ENCODE measurements around the gene BRD7. TPM values are rescaled to one million over a fixed set of nuclear protein-coding genes. Genes with fewer than 3 reads are reported as not detected.

Gene BRD7
- total and polyA plus RNA-seq, 2 of the 13 experiments (the other 11 are each of a cell fraction or from before 2014, with no cell fraction given) = 82.3 to 149 TPM

DNA sequence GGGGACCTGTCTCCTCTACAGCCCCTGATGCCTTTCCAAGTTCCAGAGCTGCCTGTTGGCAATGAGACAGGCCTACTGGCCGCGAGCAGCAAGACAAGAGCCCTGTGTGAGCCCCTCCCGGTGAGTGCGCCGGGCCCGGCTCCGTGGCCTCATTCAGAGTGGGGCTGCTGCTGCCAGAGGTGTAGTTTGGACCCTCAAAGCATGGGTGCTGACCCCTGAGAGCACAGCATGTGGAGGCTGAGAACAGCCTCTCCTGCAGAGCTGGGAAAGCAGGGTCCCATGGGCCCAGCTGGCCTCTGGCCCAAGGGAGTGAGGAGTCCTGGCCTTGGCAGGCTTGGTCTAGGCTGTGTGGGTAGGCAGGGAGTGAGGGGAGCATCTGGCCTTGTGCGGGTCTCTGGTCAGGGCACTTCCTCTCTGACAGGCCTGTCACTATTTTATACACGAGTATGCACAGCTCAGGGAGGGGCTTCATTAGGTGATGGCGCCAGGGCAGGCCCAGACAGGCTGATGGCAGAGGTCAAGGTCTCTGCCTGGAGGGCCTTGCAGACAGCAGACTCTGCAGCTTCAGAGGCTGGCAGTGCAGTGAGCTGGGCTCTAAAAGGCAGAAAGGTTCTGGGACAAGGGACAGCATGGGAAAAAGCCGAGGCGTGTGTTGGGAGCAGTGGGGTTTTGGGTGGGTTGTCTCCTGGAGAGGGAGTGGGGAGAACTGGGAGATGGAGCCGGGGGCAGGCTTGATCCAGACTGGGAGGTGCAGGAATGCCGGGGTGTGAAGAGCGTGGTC is 59.1 kb downstream of the BRD7 start (continued):
- TF ChIP-seq ZNF75D (CRISPR knock-in tag; IDR thresholded peaks at IDR 0.05; ENCODE audit: borderline replicate concordance) = no peak
- TF ChIP-seq ZC3H13 (CRISPR knock-in tag; IDR thresholded peaks at IDR 0.05) = no peak
- TF ChIP-seq ZNF788 (CRISPR knock-in tag; IDR thresholded peaks at IDR 0.05; ENCODE audit: borderline replicate concordance) = peak; percentile 62; the same call in 1 of the 2 replicates
- peak; percentile 33 for TF ChIP-seq PHF8 (CRISPR knock-in tag; IDR thresholded peaks at IDR 0.05)
- no peak for TF ChIP-seq ZNF7 (CRISPR knock-in tag; IDR thresholded peaks at IDR 0.05)
- no peak for TF ChIP-seq SETDB1 (CRISPR knock-in tag; IDR thresholded peaks at IDR 0.05; ENCODE audit: borderline replicate concordance)
- TF ChIP-seq, protein P1, sequence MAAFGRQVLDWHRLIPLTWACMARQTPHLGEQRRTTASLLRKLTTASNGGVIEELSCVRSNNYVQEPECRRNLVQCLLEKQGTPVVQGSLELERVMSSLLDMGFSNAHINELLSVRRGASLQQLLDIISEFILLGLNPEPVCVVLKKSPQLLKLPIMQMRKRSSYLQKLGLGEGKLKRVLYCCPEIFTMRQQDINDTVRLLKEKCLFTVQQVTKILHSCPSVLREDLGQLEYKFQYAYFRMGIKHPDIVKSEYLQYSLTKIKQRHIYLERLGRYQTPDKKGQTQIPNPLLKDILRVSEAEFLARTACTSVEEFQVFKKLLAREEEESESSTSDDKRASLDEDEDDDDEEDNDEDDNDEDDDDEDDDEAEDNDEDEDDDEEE (CRISPR knock-in tag; IDR thresholded peaks at IDR 0.05) = 0 out of 2 replicates have a peak, but pooled peaks have one; percentile 39
- TF ChIP-seq ZNF768 (CRISPR knock-in tag; IDR thresholded peaks at IDR 0.05) = peak; percentile 69; the same call in 1 of the 2 replicates
- no peak for TF ChIP-seq ELF3 (CRISPR knock-in tag; IDR thresholded peaks at IDR 0.05)
- peak; percentile 76 for TF ChIP-seq SKI (IDR thresholded peaks at IDR 0.05; ENCODE audit: partially characterized antibody)
- no peak for TF ChIP-seq NONO (IDR thresholded peaks at IDR 0.05)
- TF ChIP-seq NONO (CRISPR knock-in tag; conservative IDR thresholded peaks at IDR 0.05) = peak; percentile 40; the same call in 1 of the 2 replicates
- TF ChIP-seq CREM (IDR thresholded peaks at IDR 0.05) = no peak; the same call in 1 of the 2 replicates
- TF ChIP-seq CREM (CRISPR knock-in tag; IDR thresholded peaks at IDR 0.05) = no peak
- TF ChIP-seq, protein P2, sequence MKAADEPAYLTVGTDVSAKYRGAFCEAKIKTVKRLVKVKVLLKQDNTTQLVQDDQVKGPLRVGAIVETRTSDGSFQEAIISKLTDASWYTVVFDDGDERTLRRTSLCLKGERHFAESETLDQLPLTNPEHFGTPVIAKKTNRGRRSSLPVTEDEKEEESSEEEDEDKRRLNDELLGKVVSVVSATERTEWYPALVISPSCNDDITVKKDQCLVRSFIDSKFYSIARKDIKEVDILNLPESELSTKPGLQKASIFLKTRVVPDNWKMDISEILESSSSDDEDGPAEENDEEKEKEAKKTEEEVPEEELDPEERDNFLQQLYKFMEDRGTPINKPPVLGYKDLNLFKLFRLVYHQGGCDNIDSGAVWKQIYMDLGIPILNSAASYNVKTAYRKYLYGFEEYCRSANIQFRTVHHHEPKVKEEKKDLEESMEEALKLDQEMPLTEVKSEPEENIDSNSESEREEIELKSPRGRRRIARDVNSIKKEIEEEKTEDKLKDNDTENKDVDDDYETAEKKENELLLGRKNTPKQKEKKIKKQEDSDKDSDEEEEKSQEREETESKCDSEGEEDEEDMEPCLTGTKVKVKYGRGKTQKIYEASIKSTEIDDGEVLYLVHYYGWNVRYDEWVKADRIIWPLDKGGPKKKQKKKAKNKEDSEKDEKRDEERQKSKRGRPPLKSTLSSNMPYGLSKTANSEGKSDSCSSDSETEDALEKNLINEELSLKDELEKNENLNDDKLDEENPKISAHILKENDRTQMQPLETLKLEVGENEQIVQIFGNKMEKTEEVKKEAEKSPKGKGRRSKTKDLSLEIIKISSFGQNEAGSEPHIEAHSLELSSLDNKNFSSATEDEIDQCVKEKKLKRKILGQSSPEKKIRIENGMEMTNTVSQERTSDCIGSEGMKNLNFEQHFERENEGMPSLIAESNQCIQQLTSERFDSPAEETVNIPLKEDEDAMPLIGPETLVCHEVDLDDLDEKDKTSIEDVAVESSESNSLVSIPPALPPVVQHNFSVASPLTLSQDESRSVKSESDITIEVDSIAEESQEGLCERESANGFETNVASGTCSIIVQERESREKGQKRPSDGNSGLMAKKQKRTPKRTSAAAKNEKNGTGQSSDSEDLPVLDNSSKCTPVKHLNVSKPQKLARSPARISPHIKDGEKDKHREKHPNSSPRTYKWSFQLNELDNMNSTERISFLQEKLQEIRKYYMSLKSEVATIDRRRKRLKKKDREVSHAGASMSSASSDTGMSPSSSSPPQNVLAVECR (CRISPR knock-in tag; IDR thresholded peaks at IDR 0.05; ENCODE audit: borderline replicate concordance) = no peak
- peak; percentile 56; the same call in 1 of the 2 replicates for TF ChIP-seq RXRA (CRISPR knock-in tag; IDR thresholded peaks at IDR 0.05)
- TF ChIP-seq POLR2A (IDR thresholded peaks at IDR 0.05; ENCODE audit: insufficient read depth in 1 of 2, low read depth in 2 of 2, low read length in 2 of 2) = 0 out of 4 replicates have a peak, but pooled peaks of 1 of the 2 experiments have one; percentile 0
- TF ChIP-seq, protein P3, sequence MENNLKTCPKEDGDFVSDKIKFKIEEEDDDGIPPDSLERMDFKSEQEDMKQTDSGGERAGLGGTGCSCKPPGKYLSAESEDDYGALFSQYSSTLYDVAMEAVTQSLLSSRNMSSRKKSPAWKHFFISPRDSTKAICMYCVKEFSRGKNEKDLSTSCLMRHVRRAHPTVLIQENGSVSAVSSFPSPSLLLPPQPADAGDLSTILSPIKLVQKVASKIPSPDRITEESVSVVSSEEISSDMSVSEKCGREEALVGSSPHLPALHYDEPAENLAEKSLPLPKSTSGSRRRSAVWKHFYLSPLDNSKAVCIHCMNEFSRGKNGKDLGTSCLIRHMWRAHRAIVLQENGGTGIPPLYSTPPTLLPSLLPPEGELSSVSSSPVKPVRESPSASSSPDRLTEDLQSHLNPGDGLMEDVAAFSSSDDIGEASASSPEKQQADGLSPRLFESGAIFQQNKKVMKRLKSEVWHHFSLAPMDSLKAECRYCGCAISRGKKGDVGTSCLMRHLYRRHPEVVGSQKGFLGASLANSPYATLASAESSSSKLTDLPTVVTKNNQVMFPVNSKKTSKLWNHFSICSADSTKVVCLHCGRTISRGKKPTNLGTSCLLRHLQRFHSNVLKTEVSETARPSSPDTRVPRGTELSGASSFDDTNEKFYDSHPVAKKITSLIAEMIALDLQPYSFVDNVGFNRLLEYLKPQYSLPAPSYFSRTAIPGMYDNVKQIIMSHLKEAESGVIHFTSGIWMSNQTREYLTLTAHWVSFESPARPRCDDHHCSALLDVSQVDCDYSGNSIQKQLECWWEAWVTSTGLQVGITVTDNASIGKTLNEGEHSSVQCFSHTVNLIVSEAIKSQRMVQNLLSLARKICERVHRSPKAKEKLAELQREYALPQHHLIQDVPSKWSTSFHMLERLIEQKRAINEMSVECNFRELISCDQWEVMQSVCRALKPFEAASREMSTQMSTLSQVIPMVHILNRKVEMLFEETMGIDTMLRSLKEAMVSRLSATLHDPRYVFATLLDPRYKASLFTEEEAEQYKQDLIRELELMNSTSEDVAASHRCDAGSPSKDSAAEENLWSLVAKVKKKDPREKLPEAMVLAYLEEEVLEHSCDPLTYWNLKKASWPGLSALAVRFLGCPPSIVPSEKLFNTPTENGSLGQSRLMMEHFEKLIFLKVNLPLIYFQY (CRISPR knock-in tag; IDR thresholded peaks at IDR 0.05; ENCODE audit: borderline replicate concordance) = 0 out of 2 replicates have a peak, but pooled peaks have one; percentile 55
- no peak for TF ChIP-seq ZSCAN30 (CRISPR knock-in tag; IDR thresholded peaks at IDR 0.05)
- TF ChIP-seq ZSCAN21 (CRISPR knock-in tag; IDR thresholded peaks at IDR 0.05; ENCODE audit: borderline replicate concordance) = 0 out of 2 replicates have a peak, but pooled peaks have one; percentile 10

Data from HepG2 (cell line).